HPDE6-E6E7 (cell line): ENCODE measurements around the gene CC2D1B.

Experiments
- DNase-seq: peaks from one replicate; pipeline ENCODE4 v3.0.0; 2011; ENCODE audit warnings: missing footprints; ENCODE audit errors: extremely low spot score

Gene CC2D1B

DNA sequence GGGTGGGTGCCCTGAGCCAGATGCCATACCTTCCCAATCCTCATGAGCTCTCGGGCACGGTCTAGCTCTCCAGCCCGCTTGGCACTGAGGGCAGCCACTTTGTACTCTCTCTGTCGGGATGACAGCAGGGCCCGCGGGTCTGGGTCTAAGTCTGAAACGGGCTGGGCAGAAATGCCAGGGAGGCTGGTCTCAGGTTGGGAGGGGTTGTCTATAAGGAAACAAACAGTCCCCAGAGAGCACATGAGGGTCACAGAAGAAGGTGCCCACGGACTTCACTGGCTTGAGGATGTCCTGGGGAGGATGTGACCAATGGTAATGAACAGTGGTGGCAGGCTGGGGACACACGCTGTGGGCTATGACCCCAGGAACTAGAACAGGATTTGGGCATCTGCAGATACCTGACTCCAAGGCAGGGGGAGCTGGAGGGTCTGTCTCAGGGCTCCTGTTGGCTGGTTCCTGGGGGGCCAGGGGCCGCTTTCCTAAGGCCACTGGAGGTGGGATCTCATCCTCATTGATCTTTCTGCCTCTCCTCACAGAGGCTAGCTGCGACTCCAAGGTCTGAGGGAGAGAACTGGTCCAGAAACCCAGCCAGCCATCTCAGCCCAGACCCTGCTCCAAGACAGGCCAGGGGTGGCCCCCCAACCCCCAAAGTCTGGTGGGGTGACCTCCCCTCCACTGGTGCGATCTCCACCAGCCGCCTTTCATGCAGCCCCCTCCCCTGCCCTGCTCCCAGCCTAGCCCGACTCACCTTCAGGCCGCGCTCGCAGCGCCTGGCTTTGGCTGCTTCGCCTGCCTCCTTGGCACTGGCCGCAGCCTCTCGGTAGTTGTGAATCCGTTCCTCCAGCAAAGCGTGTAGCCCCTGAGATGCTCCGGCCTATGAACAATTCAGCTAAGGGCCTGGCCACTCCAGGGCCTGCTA is 6.1 kb downstream of the CC2D1B start:
- no peak for DNase-seq

GRCh38 chr1:52358851-52359497 is 7.0 kb downstream of the CC2D1B start:
- DNase-seq, result no peak

GRCh38 chr1:52357397-52357796 is 8.6 kb downstream of the CC2D1B start:
- no peak for DNase-seq

DNA sequence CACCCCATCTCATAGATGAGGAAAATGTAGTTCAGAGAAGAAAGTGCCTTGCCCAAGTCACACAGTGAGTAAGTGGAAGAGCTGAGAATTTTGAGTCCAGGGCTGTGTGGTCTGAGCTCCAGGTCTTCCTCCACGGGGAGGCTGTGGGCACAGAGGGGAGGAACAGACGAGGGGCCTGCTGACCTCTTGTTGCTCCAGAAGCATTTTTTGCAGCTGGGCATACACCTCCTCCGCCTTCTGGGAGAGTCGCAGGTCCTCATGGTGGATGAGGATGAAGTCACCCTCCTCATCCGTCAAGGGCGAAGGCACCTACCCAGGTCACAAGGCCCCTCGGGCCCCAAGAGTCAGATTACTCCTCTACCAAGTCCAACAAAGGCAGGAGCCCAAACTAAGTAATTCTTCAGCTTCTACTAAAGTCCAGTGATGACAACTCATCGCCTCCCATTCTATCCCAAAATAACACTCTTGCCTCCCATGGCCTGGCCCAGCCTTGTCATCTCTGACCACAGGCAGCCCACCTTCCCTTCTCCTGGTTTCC is 9.1 kb downstream of the CC2D1B start:
- DNase-seq, result no peak

- DNase-seq, result no peak
Observed at GRCh38 chr1:52355847-52356505, 10.0 kb downstream of the CC2D1B start.

DNA sequence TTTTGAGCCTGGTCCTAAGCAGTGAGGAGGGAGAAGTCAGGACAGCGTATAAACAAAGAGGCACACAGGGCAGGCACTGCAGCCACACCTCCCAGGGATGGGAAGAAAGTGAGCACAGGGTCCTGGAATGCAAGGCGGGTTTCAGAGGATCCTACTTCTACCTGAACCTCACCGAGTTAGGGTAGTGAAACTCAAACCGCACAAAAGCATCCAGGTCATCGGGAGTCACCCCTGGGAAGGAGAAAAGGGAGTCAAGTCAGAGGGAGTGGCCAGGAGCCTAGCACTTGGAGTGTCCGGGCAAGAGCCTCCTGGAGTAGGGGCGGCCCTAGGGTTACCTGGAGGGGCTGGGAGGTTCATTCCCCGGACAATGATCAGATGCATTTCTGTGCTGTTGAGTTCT is 10.6 kb downstream of the CC2D1B start:
- DNase-seq, result no peak

DNA sequence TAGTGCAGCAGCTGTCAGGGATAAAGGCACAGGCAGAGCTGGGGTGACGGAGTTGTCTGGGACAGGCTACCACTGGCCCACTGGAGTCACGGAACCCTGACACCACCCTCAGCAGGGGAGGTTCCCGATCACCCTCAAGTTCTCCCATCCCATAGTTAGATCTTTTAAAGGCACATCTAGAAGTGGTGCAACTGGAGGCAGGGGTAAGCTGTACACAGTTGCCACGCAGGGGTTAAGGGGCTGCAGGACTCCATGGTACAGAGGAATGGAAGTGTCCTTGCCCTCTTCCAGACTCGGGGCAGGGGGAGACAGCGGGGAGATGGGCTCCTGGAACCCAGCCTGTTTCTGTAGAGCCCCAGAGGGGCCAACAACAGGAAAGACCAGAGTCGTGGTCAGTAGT is 13.3 kb downstream of the CC2D1B start:
- DNase-seq, result no peak

DNA sequence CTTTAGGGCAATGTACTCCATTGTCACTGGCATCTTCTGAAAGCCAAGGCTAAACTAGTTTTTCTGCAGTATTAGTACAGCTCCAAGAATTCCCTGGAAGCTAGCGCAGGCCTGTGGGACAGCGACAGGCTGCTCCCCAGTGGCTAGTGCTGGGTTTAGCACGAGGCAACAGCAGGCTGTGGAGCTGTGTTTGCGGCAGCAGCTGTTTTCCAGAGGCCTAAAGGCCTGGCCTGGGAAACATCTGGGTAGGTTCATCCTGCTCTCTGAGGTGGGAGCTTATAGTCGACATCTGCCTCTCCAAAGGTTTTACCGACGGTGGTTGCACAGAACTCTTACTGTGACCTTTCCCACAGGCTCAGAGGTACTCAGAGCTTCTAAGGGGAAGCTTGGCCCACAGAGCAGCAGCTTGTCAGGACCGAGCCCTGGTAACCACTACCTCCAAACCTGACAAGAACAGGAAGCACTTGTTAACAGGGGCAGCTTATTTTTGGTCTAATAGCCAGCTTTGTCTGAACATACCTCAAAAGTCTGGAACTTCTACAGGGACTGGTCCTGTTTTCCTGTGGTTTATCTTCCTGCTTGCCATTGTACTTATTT is 17.2 kb downstream of the CC2D1B start:
- DNase-seq, result no peak

GRCh38 chr1:52346653-52347052 is 19.4 kb downstream of the CC2D1B start:
- no peak for DNase-seq

DNA sequence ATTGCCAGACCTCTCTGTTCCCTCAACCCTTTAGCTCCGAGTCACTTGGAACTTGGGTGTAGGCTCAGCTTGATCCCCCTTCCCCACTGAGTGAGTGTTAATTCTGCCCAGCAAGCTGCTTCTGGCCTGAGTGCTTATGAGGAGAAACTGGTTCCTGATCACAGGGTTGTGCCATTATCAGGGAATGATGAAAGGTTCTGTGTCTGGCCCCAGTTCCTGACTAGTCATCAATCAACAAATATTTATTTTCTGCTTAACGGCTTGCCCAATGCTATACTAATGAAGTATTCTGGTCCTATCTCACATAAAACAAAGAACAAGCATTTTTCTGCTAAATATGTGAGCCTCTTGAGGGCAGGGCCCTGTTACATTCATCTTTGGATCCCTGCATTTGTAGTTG is 20.8 kb downstream of the CC2D1B start:
- no peak for DNase-seq

- no peak for DNase-seq
Observed at GRCh38 chr1:52343979-52344378, 22.0 kb downstream of the CC2D1B start.

DNA sequence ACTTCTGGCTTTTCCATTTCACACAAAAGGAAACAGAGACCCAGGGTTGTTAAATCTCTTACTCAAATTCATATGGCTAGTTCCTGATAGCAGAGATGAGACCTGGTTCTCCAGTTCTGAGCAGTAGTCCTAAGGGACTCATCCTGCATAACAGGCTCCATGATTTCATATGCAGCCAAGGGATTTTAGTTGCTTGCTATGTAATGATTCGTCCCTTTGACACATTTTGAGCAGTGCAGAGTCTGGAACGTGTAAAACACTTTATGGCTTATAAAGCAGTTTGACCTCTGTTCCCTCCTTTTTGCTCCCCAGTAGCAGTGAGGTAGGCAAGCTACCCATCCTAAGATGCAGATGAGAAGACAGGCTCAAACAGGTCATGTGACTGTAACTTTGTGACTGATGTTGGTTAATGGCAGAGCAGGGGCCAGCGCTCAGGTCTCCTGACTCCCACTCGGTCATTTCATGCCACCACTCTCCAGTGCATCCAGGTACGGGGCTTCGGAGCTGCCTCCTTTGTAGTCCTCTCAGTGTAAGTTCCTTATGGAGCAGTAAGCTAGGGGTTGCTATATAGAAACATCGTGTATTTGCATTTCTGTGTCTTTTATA is 24.2 kb downstream of the CC2D1B start:
- DNase-seq, result no peak

DNA sequence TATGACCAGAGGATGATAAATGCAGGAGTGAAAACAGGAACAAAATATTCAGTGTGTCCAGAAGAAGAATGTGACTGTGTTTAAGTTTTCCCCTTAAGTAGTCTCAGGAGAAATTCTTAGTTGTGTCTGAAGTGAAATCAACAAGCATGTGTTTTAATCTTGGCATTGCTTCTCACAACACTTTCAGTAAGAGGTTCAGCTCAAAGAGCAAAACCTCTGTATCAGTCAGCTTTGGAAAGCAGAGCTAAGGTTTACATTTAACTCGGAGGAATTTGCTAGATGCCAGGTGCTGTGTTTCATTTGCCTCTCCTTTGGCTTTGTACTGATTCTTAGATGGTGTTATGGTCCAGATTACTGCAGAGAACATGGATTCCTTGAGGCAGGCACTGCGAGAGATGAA is 28.6 kb downstream of the CC2D1B start:
- DNase-seq, result no peak

- no peak for DNase-seq
Observed at GRCh38 chr1:52334906-52335528, 31.0 kb downstream of the CC2D1B start.

- no peak for DNase-seq
Observed at GRCh38 chr1:52332411-52332810, 33.6 kb downstream of the CC2D1B start.

DNA sequence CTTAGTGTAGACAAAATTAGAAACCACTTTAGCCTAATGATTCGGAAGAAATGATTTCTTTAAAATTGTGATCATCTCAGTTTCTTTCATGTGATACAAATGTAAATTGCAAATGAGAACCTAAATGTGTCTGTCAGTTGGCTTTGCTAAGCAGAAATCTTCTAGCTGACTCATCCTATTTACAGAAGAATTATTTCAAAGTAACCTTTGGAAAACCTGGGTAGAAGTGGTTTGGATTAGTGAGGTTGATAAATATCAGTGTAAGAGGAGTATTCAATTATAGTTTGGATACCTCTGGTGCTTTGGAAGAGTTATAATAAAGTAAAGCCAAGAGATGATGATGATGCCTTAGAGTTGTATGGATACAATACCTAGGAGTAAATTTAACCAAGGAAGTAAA is 37.4 kb downstream of the CC2D1B start:
- no peak for DNase-seq

GRCh38 chr1:52325786-52326185 is 40.2 kb downstream of the CC2D1B start:
- DNase-seq, result no peak

GRCh38 chr1:52323731-52324130 is 42.3 kb downstream of the CC2D1B start:
- DNase-seq, result no peak

DNA sequence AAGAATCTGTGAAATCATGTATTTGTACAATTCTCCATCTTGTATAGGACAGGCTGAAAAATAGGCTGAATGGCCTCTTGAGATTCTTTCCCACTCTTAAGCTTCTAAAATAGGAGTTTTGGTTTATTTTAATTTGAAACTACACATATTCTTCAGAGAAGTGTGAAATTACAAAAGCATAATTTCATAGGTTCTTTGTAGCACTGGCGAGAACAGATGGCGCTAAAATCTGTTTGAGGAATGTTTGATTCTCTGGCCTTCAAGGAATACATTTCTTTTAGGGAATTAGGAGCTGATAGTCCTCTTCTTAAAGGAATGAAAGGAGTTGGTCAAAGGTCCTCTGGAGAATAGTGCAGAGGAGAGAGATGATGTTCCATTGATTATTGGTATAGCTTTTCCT is 44.9 kb downstream of the CC2D1B start:
- DNase-seq, result no peak

DNA sequence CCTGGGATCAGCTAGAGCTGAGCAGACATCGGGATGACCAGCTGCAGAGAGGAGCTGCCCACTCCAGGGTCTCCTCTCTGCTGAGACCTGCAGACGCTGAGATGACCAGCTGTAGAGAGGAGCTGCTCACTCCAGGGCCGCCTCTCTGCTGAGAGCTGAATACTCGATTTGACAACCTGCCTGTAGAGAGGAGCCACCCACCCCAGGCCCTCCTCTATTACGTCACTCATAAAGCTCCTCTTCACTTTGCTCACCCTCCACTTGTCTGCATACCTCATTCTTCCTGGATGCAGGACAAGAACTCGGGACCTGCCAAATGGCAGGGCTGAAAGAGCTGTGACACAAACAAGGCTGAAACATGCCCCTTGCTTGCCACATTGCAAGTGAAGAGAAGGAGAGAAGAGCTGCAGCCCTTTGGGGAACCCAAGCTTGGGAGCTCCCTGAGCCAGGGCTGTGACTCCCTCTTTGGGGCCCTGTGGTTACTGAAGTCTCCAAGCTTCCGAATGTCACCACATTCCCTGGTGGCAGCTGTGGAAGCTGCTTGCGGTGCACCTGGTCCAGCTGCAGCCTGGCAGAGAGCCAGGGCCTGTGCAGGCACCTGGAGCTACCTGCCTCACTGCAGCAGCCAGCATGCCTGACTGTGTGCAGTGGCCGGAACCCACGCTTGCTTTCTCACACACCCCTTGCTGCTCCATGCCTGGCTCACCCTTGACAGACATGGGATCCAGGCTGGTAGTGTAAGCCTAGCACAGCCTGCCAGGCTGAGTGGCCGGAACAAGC is 59.6 kb downstream of the CC2D1B start:
- DNase-seq, result no peak
